K562 (cell line): Measurements from ENCODE around the gene DAPK2. TPM values are rescaled to one million over a fixed set of nuclear protein-coding genes. Genes with fewer than 3 reads are reported as not detected.
A peak's percentile ranks its signal among the peaks of the same experiment; 100 is the strongest.

Experiments
- ADNP ChIP-seq: fragments of 200-800 bp; sonication (Bioruptor generic); IDR thresholded peaks from 2 replicates; pipeline ENCODE4 v1.6.1; 2016; ENCODE audit warnings: missing genetic modification characterization, missing compliant biosample characterization
- REST ChIP-seq, 2 experiments: fragments of 450-650 bp; formaldehyde crosslinking in 1 of 2; IDR thresholded peaks; 2 replicates each; pipeline versions ENCODE4 v1.4.0 to v1.6.1; 2014 to 2020; ENCODE audit warnings: mild to moderate bottlenecking in 2 of 2, borderline replicate concordance in 1 of 2, low read depth in 1 of 2
- polyA plus RNA-seq, 8 experiments: library from polyadenylated mRNA; depleted of rRNA in 4 of 8; stranded (reverse) in 5 of 8; unstranded in 3 of 8; fragments of >200 nt; fragmentation: Nextera tagmentation in 2 of 8; fragmentation: Illumina TruSeq in 1 of 8; extraction: Ambion mirVana in 2 of 8; extraction: Trizol in 1 of 8; gene quantifications; 2 replicates each; pipeline versions ENCODE4 v1.2.1 to v1.2.3, GENCODE V29; 2011 to 2014; ENCODE audit warnings: inconsistent platforms in 1 of 8, missing spikeins in 1 of 8
- total RNA-seq, 7 experiments: library from RNA; depleted of rRNA in 6 of 7; stranded (reverse); fragments of >200 nt in 6 of 7; fragmentation: Illumina TruSeq in 2 of 7; extraction: Trizol in 2 of 7; gene quantifications; 2 replicates each; pipeline versions ENCODE4 v1.2.1 to v1.2.3, GENCODE V29; 2011 to 2021; ENCODE audit warnings: low replicate concordance in 1 of 7

The DAPK2 gene
- total and polyA plus RNA-seq, 9 of the 15 experiments (the other 6 are each of a cell fraction or from before 2014, with no cell fraction given) = 0.14 to 5.2 (median 2.2) TPM

GRCh38 chr15:63891079-63891767 is 155.1 kb downstream of the DAPK2 start (continued):
- peak; percentile 92 for TF ChIP-seq REST (IDR thresholded peaks at IDR 0.05; ENCODE audit: borderline replicate concordance)
- no peak for TF ChIP-seq REST (CRISPR knock-in tag; IDR thresholded peaks at IDR 0.05; ENCODE audit: low read depth)
- no peak for TF ChIP-seq ADNP
- TF ChIP-seq, all 486 proteins: peak for 72
